ENCODE results near the gene ESRP2.
A peak's percentile ranks its signal among the peaks of the same experiment; 100 is the strongest.

ESRP2 gene

GRCh38 chr16:68227850-68228553 lies 7.9 kb downstream of the ESRP2 start:
- DNase-seq (ENCODE audit: insufficient read length) (no peak), FAIRE-seq (peak; percentile 50)
- TF ChIP-seq POLR2AphosphoS5 (IDR thresholded peaks at IDR 0.05; ENCODE audit: low read depth, low read length) (no peak), POLR2A (IDR thresholded peaks at IDR 0.05; ENCODE audit: low read depth, low read length) (no peak), TAF1 (IDR thresholded peaks at IDR 0.05; ENCODE audit: borderline replicate concordance, low read depth, low read length) (no peak)

- FAIRE-seq (peak; percentile 80), DNase-seq (ENCODE audit: insufficient read length) (no peak)
- TF ChIP-seq TAF1 (IDR thresholded peaks at IDR 0.05; ENCODE audit: borderline replicate concordance, low read depth, low read length) (no peak), POLR2A (IDR thresholded peaks at IDR 0.05; ENCODE audit: low read depth, low read length) (no peak), POLR2AphosphoS5 (IDR thresholded peaks at IDR 0.05; ENCODE audit: low read depth, low read length) (no peak)
Observed at GRCh38 chr16:68227183-68227793, 8.6 kb downstream of the ESRP2 start.

- DNase-seq (ENCODE audit: insufficient read length) (no peak), FAIRE-seq (no peak)
- no peak for TF ChIP-seq POLR2A (IDR thresholded peaks at IDR 0.05; ENCODE audit: low read depth, low read length)
- no peak for TF ChIP-seq TAF1 (IDR thresholded peaks at IDR 0.05; ENCODE audit: borderline replicate concordance, low read depth, low read length)
- no peak for TF ChIP-seq POLR2AphosphoS5 (IDR thresholded peaks at IDR 0.05; ENCODE audit: low read depth, low read length)
Observed at GRCh38 chr16:68226116-68226515, 9.8 kb downstream of the ESRP2 start.

- FAIRE-seq (no peak), DNase-seq (ENCODE audit: insufficient read length) (no peak)
- TF ChIP-seq POLR2A (IDR thresholded peaks at IDR 0.05; ENCODE audit: low read depth, low read length), result no peak
- TF ChIP-seq POLR2AphosphoS5 (IDR thresholded peaks at IDR 0.05; ENCODE audit: low read depth, low read length), result no peak
- TF ChIP-seq TAF1 (IDR thresholded peaks at IDR 0.05; ENCODE audit: borderline replicate concordance, low read depth, low read length), result no peak
Observed at GRCh38 chr16:68223072-68223471, 12.9 kb downstream of the ESRP2 start.

GRCh38 chr16:68219725-68220351 lies 16.1 kb downstream of the ESRP2 start:
- FAIRE-seq (no peak), DNase-seq (ENCODE audit: insufficient read length) (no peak)
- TF ChIP-seq POLR2AphosphoS5 (IDR thresholded peaks at IDR 0.05; ENCODE audit: low read depth, low read length) (no peak), TAF1 (IDR thresholded peaks at IDR 0.05; ENCODE audit: borderline replicate concordance, low read depth, low read length) (no peak), POLR2A (IDR thresholded peaks at IDR 0.05; ENCODE audit: low read depth, low read length) (no peak)

GRCh38 chr16:68217506-68217905 lies 18.4 kb downstream of the ESRP2 start:
- DNase-seq (ENCODE audit: insufficient read length) (no peak), FAIRE-seq (no peak)
- TF ChIP-seq TAF1 (IDR thresholded peaks at IDR 0.05; ENCODE audit: borderline replicate concordance, low read depth, low read length) (no peak), POLR2A (IDR thresholded peaks at IDR 0.05; ENCODE audit: low read depth, low read length) (no peak), POLR2AphosphoS5 (IDR thresholded peaks at IDR 0.05; ENCODE audit: low read depth, low read length) (no peak)

- DNase-seq (ENCODE audit: insufficient read length) (no peak), FAIRE-seq (no peak)
- no peak for TF ChIP-seq TAF1 (IDR thresholded peaks at IDR 0.05; ENCODE audit: borderline replicate concordance, low read depth, low read length)
- TF ChIP-seq POLR2AphosphoS5 (IDR thresholded peaks at IDR 0.05; ENCODE audit: low read depth, low read length), result no peak
- no peak for TF ChIP-seq POLR2A (IDR thresholded peaks at IDR 0.05; ENCODE audit: low read depth, low read length)
Observed at GRCh38 chr16:68216240-68216639, 19.7 kb downstream of the ESRP2 start.

- no peak for TF ChIP-seq POLR2AphosphoS5 (IDR thresholded peaks at IDR 0.05; ENCODE audit: low read depth, low read length)
- TF ChIP-seq POLR2A (IDR thresholded peaks at IDR 0.05; ENCODE audit: low read depth, low read length), result no peak
- TF ChIP-seq TAF1 (IDR thresholded peaks at IDR 0.05; ENCODE audit: borderline replicate concordance, low read depth, low read length), result no peak
- DNase-seq (ENCODE audit: insufficient read length), result no peak
- FAIRE-seq, result no peak
Observed at GRCh38 chr16:68215302-68215701, 20.6 kb downstream of the ESRP2 start.

- no peak for TF ChIP-seq POLR2AphosphoS5 (IDR thresholded peaks at IDR 0.05; ENCODE audit: low read depth, low read length)
- no peak for TF ChIP-seq TAF1 (IDR thresholded peaks at IDR 0.05; ENCODE audit: borderline replicate concordance, low read depth, low read length)
- no peak for TF ChIP-seq POLR2A (IDR thresholded peaks at IDR 0.05; ENCODE audit: low read depth, low read length)
- no peak for FAIRE-seq
- DNase-seq (ENCODE audit: insufficient read length), result no peak
Observed at GRCh38 chr16:68214726-68215125, 21.2 kb downstream of the ESRP2 start.

- no peak for FAIRE-seq
- TF ChIP-seq POLR2AphosphoS5 (IDR thresholded peaks at IDR 0.05; ENCODE audit: low read depth, low read length), result no peak
- no peak for TF ChIP-seq POLR2A (IDR thresholded peaks at IDR 0.05; ENCODE audit: low read depth, low read length)
- TF ChIP-seq TAF1 (IDR thresholded peaks at IDR 0.05; ENCODE audit: borderline replicate concordance, low read depth, low read length), result no peak
Observed at GRCh38 chr16:68206245-68206644, 29.7 kb downstream of the ESRP2 start.

GRCh38 chr16:68202091-68202519 lies 33.8 kb downstream of the ESRP2 start:
- DNase-seq (ENCODE audit: insufficient read length) (no peak), FAIRE-seq (no peak)
- TF ChIP-seq POLR2A (IDR thresholded peaks at IDR 0.05; ENCODE audit: low read depth, low read length) (no peak), POLR2AphosphoS5 (IDR thresholded peaks at IDR 0.05; ENCODE audit: low read depth, low read length) (no peak), TAF1 (IDR thresholded peaks at IDR 0.05; ENCODE audit: borderline replicate concordance, low read depth, low read length) (no peak)

More at GRCh38 chr16:68206245-68206644, 29.7 kb downstream of the ESRP2 start:
- no peak for DNase-seq (ENCODE audit: insufficient read length)

Data from GM12892 (cell line).